ENCODE results near the gene PPIL3. TPM values are rescaled to one million over a fixed set of nuclear protein-coding genes. Genes with fewer than 3 reads are reported as not detected.

Gene PPIL3
- total RNA-seq, 1 donor from 2014 or later = 16.2 TPM

DNA sequence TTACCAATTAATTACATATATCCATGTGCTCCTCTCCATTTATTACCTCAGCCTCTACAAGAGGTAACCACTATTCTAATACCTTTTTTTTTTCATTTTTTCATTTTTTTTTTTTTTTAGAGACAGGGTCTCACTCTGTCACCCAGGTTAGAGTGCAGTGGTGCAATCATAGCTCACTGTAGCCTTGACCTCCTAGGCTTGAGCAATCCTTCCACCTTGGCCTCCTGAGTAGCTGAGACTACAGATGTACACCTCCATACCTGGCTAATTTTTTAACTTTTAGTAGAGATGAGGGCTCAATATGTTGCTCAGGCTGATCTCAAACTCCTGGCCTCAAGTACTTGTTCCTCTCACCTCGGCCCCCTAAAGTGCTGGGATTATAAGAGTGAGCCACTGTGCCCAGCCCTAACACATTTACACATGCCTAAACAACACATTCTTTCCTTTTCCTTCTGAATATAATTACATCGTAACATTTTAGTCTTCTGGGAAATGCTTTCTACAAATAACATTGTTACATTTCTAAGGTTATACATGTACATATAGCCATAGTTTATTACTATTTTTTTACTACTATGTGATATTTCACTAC is 10.5 kb downstream of the PPIL3 start:
- H3K4me3 ChIP-seq = no peak overlapping the region
- no peak for DNase-seq (ENCODE audit: extremely low spot score in 2 of 2)
- no peak for TF ChIP-seq POLR2A (IDR thresholded peaks at IDR 0.05)
- no peaks in the 10 kb centered on the region for H3K27me3 ChIP-seq
- no peaks in the 10 kb centered on the region for H3K4me1 ChIP-seq
- peaks cover 0 to 62% of the 10 kb centered on the region in 2 donors for H3K36me3 ChIP-seq
- no peak overlapping the region for H3K27ac ChIP-seq
- H3K9me3 ChIP-seq = no peaks in the 10 kb centered on the region
- intact Hi-C loops (cut with DNase I) = no loop called here

DNA sequence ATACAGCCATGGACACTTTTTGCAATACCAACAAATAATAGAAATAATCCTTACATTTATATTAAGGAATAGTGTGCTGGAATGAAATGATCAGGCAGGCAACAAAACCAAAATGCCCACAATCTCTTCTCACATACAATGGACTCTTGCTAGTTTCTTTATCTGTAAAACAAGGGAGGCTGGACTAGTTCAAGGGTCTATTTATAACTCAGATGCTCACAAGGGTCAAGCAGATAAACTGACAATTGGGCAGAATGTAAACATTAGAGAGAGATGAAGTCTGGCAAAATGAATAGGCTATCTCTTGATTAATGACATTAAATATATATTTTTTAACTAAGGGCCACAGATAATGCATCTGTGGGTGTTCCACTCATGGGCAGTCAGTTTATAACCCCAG is 11.4 kb downstream of the PPIL3 start:
- Histone ChIP-seq H3K4me1 (no peaks in the 10 kb centered on the region), H3K27me3 (no peaks in the 10 kb centered on the region), H3K9me3 (no peaks in the 10 kb centered on the region), H3K4me3 (no peak overlapping the region), H3K27ac (no peak overlapping the region), H3K36me3 (peaks cover 0 to 63% of the 10 kb centered on the region in 2 donors)
- intact Hi-C loops (cut with DNase I) = no loop called here
- DNase-seq (ENCODE audit: extremely low spot score in 2 of 2) = no peak
- no peak for TF ChIP-seq POLR2A (IDR thresholded peaks at IDR 0.05)
- TF ChIP-seq POLR2AphosphoS5 (IDR thresholded peaks at IDR 0.05; ENCODE audit: insufficient read depth in 1 of 2, low read depth in 1 of 2) = no peak
- TF ChIP-seq, protein P1, sequence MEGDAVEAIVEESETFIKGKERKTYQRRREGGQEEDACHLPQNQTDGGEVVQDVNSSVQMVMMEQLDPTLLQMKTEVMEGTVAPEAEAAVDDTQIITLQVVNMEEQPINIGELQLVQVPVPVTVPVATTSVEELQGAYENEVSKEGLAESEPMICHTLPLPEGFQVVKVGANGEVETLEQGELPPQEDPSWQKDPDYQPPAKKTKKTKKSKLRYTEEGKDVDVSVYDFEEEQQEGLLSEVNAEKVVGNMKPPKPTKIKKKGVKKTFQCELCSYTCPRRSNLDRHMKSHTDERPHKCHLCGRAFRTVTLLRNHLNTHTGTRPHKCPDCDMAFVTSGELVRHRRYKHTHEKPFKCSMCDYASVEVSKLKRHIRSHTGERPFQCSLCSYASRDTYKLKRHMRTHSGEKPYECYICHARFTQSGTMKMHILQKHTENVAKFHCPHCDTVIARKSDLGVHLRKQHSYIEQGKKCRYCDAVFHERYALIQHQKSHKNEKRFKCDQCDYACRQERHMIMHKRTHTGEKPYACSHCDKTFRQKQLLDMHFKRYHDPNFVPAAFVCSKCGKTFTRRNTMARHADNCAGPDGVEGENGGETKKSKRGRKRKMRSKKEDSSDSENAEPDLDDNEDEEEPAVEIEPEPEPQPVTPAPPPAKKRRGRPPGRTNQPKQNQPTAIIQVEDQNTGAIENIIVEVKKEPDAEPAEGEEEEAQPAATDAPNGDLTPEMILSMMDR (IDR thresholded peaks at IDR 0.05) = no peak

DNA sequence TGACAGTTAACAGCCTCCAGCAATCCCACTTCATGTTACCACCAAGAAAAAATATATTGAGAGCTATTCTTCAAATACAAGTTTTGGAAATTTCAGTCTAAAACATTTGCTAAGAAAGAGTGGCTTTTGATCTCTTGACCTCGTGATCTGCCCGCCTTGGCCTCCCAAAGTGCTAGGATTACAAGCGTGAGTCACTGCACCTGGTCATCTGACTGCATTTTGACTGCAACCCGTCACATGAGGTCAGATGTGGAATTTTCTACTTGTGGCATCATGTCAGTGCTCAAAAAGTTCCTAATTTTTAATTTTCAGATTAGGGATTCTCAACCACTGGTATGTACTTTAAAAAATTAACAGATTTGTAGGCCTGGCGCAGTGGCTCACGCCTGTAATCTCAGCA is 15.3 kb downstream of the PPIL3 start:
- H3K27me3 ChIP-seq = no peaks in the 10 kb centered on the region
- H3K4me1 ChIP-seq = no peaks in the 10 kb centered on the region
- H3K4me3 ChIP-seq = no peak overlapping the region
- DNase-seq (ENCODE audit: extremely low spot score in 2 of 2) = no peak
- peaks cover 0 to 35% of the 10 kb centered on the region in 2 donors for H3K36me3 ChIP-seq
- H3K9me3 ChIP-seq = no peaks in the 10 kb centered on the region
- no peak overlapping the region for H3K27ac ChIP-seq
- intact Hi-C loops (cut with DNase I) = no loop called here
- TF ChIP-seq POLR2A (IDR thresholded peaks at IDR 0.05) (no peak), POLR2AphosphoS5 (IDR thresholded peaks at IDR 0.05; ENCODE audit: insufficient read depth in 1 of 2, low read depth in 1 of 2) (no peak)
- TF ChIP-seq, protein P1 (IDR thresholded peaks at IDR 0.05) = no peak

DNA sequence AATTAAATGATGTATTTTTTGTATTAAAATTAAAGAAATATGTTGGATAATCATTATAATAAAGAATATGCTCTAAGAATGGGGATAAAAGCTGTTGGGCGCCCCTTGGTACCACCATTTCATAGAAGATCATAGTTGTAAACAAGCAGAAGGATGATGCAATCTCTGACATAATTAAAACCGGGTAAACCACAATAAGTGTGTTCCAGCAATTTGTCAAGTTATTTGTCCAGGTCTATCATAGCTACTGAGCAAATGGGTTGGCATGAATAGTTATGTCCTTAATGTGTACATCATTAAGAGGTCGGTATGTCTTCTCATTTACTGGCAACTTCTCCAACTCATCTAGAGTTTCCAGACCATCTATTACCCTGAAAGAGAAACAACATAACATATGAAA is 17.7 kb downstream of the PPIL3 start:
- TF ChIP-seq, protein P1 (IDR thresholded peaks at IDR 0.05) = no peak
- TF ChIP-seq POLR2AphosphoS5 (IDR thresholded peaks at IDR 0.05; ENCODE audit: insufficient read depth in 1 of 2, low read depth in 1 of 2) (no peak), POLR2A (IDR thresholded peaks at IDR 0.05) (no peak)

DNA sequence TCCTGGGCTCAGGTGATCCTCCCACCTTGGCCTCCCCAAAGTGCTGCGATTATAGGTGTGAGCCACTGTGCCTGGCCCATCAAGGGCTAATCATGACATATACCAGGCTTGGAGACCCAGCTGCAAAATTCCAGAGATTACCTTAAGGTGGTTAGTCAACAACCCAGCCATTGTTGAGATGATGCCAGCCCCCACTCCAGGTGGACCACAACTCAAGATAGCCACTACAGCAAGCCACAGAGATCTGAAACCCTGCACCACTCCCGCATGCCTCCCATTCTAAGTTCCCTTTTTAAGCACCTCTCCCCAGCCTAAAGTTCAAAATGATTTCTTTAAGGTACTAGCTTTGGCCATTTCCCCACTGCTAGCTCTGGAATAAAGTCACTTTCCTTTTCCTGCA is 19.9 kb downstream of the PPIL3 start:
- intact Hi-C loops (cut with DNase I) = no loop called here

More for the DNA sequence above, 17.7 kb downstream of the PPIL3 start:
- H3K9me3 ChIP-seq = no peaks in the 10 kb centered on the region
- H3K36me3 ChIP-seq = peaks cover 0 to 25% of the 10 kb centered on the region in 2 donors
- H3K4me1 ChIP-seq = peaks cover 15% of the 10 kb centered on the region
- H3K27ac ChIP-seq = no peak overlapping the region
- H3K4me3 ChIP-seq = no peak overlapping the region
- no peak for DNase-seq (ENCODE audit: extremely low spot score in 2 of 2)
- H3K27me3 ChIP-seq = no peaks in the 10 kb centered on the region
- intact Hi-C loops (cut with DNase I) = no loop called here

More for the DNA sequence above, 19.9 kb downstream of the PPIL3 start:
- H3K4me3 ChIP-seq = no peak overlapping the region
- TF ChIP-seq, protein P1 (IDR thresholded peaks at IDR 0.05) = no peak
- TF ChIP-seq POLR2AphosphoS5 (IDR thresholded peaks at IDR 0.05; ENCODE audit: insufficient read depth in 1 of 2, low read depth in 1 of 2) (no peak), POLR2A (IDR thresholded peaks at IDR 0.05) (no peak)
- no peak for DNase-seq (ENCODE audit: extremely low spot score in 2 of 2)
- H3K9me3 ChIP-seq = no peaks in the 10 kb centered on the region
- peaks cover 0 to 5% of the 10 kb centered on the region in 2 donors for H3K36me3 ChIP-seq
- no peak overlapping the region for H3K27ac ChIP-seq
- H3K4me1 ChIP-seq = peaks cover 28% of the 10 kb centered on the region
- no peaks in the 10 kb centered on the region for H3K27me3 ChIP-seq

All from vagina (tissue), 2 donors.